ENCODE measurements around the gene MGST2.
A peak's percentile ranks its signal among the peaks of the same experiment; 100 is the strongest.

Gene MGST2

GRCh38 chr4:139663561-139664138 is 2.0 kb upstream of the MGST2 start:
- DNase-seq (ENCODE audit: low read depth) = no peak
- TF ChIP-seq, protein P1, sequence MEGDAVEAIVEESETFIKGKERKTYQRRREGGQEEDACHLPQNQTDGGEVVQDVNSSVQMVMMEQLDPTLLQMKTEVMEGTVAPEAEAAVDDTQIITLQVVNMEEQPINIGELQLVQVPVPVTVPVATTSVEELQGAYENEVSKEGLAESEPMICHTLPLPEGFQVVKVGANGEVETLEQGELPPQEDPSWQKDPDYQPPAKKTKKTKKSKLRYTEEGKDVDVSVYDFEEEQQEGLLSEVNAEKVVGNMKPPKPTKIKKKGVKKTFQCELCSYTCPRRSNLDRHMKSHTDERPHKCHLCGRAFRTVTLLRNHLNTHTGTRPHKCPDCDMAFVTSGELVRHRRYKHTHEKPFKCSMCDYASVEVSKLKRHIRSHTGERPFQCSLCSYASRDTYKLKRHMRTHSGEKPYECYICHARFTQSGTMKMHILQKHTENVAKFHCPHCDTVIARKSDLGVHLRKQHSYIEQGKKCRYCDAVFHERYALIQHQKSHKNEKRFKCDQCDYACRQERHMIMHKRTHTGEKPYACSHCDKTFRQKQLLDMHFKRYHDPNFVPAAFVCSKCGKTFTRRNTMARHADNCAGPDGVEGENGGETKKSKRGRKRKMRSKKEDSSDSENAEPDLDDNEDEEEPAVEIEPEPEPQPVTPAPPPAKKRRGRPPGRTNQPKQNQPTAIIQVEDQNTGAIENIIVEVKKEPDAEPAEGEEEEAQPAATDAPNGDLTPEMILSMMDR (IDR thresholded peaks at IDR 0.05; ENCODE audit: control insufficient read depth, extremely low read depth, insufficient read depth) = no peak
- no peak overlapping the region for H3K4me3 ChIP-seq (ENCODE audit: low read depth, low read length)

DNA sequence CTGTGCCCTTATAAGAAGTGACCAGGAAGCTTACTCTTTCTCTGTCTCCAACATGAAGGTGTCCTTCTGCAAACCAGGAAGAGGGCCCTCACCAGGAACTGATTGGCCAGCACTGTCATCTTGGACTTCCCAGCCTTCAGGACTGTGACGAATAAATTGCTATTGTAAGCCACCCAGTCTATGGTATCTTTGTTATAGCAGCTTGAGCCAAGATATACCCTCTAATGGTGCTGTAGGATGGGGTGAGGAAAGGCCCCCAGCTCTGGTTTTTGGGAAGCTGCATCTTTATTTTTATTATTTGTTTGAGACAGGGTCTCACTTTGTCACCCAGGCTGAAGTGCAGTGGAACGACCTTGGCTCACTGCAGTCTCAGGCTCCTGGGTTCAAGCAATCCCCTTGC is 1.2 kb upstream of the MGST2 start:
- H3K4me3 ChIP-seq (ENCODE audit: low read depth, low read length) = no peak overlapping the region
- TF ChIP-seq, protein P1 (IDR thresholded peaks at IDR 0.05; ENCODE audit: control insufficient read depth, extremely low read depth, insufficient read depth) = no peak
- DNase-seq (ENCODE audit: low read depth) = no peak

GRCh38 chr4:139665079-139665689 is 435 bp upstream of the MGST2 start:
- TF ChIP-seq, protein P1 (IDR thresholded peaks at IDR 0.05; ENCODE audit: control insufficient read depth, extremely low read depth, insufficient read depth) = no peak
- DNase-seq (ENCODE audit: low read depth) = no peak
- peak overlapping the region; percentile 79 for H3K4me3 ChIP-seq (ENCODE audit: low read depth, low read length)

DNA sequence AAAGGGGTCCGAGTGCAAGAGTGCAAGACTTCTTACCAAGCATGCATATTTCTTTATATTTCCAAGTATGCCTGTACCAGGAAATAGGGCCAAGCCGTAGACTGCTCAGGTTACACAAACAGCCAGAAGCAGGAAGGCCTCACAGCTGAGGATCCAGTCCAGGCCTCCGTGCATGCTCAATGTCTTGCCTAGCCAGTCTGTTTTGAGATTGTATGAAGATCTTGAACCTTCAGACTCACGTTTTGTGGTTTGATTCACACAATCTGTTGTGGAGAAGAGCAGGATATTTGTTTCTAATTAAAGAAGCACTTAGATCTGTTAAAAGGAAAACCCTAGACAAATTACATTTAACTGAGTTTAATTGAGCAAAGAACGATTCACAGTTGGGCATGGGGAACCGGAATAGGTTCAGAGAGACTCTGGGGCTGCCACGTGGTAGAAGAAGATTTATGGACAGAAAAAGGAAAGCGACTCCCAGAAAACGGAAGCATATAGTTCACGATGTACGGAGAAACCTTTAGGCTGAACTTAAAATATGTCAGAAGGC is 1.2 kb downstream of the MGST2 start:
- TF ChIP-seq, protein P1 (IDR thresholded peaks at IDR 0.05; ENCODE audit: control insufficient read depth, extremely low read depth, insufficient read depth) = no peak
- peak; percentile 78 for DNase-seq (ENCODE audit: low read depth)
- H3K4me3 ChIP-seq (ENCODE audit: low read depth, low read length) = peak overlapping the region; percentile 79

DNA sequence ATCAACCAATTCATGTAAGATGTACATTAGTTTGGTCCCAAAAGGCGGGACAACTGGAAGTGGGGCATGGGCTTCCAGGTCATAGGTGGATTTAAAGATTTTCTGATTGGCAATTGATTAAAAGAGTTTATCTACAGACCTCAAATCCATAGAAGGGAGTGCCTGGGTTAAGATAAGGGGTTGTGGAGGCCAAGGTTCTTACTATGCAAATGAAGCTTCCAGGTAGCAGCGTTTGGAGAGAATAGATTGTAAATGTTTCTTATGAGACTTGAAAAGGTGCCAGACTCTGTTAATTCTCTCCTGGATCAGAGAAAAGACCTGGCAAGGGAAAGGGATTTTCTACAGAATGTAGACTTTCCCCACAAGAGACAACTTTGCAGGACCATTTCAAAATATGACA is 2.4 kb downstream of the MGST2 start:
- H3K4me3 ChIP-seq (ENCODE audit: low read depth, low read length) = no peak overlapping the region
- TF ChIP-seq, protein P1 (IDR thresholded peaks at IDR 0.05; ENCODE audit: control insufficient read depth, extremely low read depth, insufficient read depth) = no peak
- DNase-seq (ENCODE audit: low read depth) = peak; percentile 72

- TF ChIP-seq, protein P1 (IDR thresholded peaks at IDR 0.05; ENCODE audit: control insufficient read depth, extremely low read depth, insufficient read depth) = no peak
- H3K4me3 ChIP-seq (ENCODE audit: low read depth, low read length) = peak overlapping the region; percentile 7; the same call in 1 of the 2 replicates
- DNase-seq (ENCODE audit: low read depth) = no peak
Measured at GRCh38 chr4:139668658-139669201, 3.1 kb downstream of the MGST2 start.
